Measurements from ENCODE around the gene PIK3C2A.

PIK3C2A gene

DNA sequence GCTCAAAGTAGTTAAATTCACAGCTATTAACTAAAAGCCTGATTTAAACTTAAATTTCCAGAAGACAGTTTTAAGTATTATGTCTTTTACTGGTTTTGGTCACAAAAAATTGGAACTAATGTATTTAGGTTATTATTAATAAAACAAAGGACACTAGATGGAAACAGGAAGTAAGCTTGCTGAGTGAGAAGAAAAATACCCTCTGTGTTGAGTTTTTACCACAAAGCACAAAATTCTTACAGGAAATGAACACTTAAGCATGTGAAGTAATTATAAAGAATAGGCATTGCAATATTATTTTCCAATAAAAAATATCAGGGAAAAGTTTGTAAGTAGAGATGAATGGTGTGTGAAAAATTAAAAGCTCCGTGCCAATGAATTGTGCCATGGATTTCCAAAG, 46.3 kb downstream of the PIK3C2A start:
- Histone ChIP-seq H2AFZ (ENCODE audit: low read length, unreplicated experiment) (no peak overlapping the region), H3K4me3 (ENCODE audit: low read depth, low read length) (no peak overlapping the region), H3K79me2 (ENCODE audit: control insufficient read depth, insufficient read depth, low read length, unreplicated experiment) (peaks cover 51% of the 10 kb centered on the region), H3K4me1 (ENCODE audit: control insufficient read depth, insufficient read depth, low read length, unreplicated experiment) (peaks cover 15% of the 10 kb centered on the region), H3K27ac (ENCODE audit: low read depth, low read length) (no peak overlapping the region), H3K36me3 (ENCODE audit: insufficient read depth, low read length) (no peaks in the 10 kb centered on the region), H3K27me3 (ENCODE audit: insufficient read depth, low read length) (no peaks in the 10 kb centered on the region)

- H2AFZ ChIP-seq (ENCODE audit: low read length, unreplicated experiment), result no peak overlapping the region
- H3K27me3 ChIP-seq (ENCODE audit: insufficient read depth, low read length), result no peaks in the 10 kb centered on the region
- peaks cover 5% of the 10 kb centered on the region for H3K4me1 ChIP-seq (ENCODE audit: control insufficient read depth, insufficient read depth, low read length, unreplicated experiment)
- H3K4me3 ChIP-seq (ENCODE audit: low read depth, low read length), result no peak overlapping the region
- no peaks in the 10 kb centered on the region; the same call in 1 of the 2 replicates for H3K36me3 ChIP-seq (ENCODE audit: insufficient read depth, low read length)
- peaks cover 46% of the 10 kb centered on the region for H3K79me2 ChIP-seq (ENCODE audit: control insufficient read depth, insufficient read depth, low read length, unreplicated experiment)
- no peak overlapping the region for H3K27ac ChIP-seq (ENCODE audit: low read depth, low read length)
Measured at GRCh38 chr11:17159441-17159840, 48.3 kb downstream of the PIK3C2A start.
